Psoas muscle (tissue), 8 donors: ENCODE results near the gene MCM6. TPM values are rescaled to one million over a fixed set of nuclear protein-coding genes. Genes with fewer than 3 reads are reported as not detected.

Experiments
- ATAC-seq, 4 donors: fragments of 200-7000 bp; cut with Tn5 transposase; one replicate each; pipeline ENCODE4 v1.9.1; 2020; ENCODE audit warnings: moderate library complexity in 3 of 4, mild to moderate bottlenecking in 2 of 4
- DNase-seq, 2 donors: peaks; one replicate each; pipeline ENCODE4 v3.0.0-alpha.2; 2020
- H3K27ac ChIP-seq: fragments of 200-600 bp; one replicate; pipeline ENCODE4 v1.8.0; 2022
- H3K27me3 ChIP-seq, 3 donors: fragments of 200-600 bp in 1 of 3; one replicate each; pipeline versions ENCODE4 v1.6.1 to v1.8.0; 2013 to 2022; ENCODE audit warnings: low read length in 2 of 3, mild to moderate bottlenecking in 2 of 3, moderate library complexity in 1 of 3; ENCODE audit not compliant: insufficient read depth in 3 of 3
- H3K36me3 ChIP-seq, 2 donors: fragments of 200-600 bp in 1 of 2; one replicate each; pipeline versions ENCODE4 v1.6.1 to v1.8.0; 2013 to 2022; ENCODE audit warnings: low read depth in 1 of 2, mild to moderate bottlenecking in 1 of 2, moderate library complexity in 1 of 2; ENCODE audit not compliant: insufficient read depth in 1 of 2
- H3K4me1 ChIP-seq: fragments of 200-600 bp; one replicate; pipeline ENCODE4 v1.8.0; 2022
- H3K4me3 ChIP-seq: fragments of 200-600 bp; one replicate; pipeline ENCODE4 v1.8.0; 2022; ENCODE audit warnings: mild to moderate bottlenecking
- H3K9me3 ChIP-seq: fragments of 200-600 bp; one replicate; pipeline ENCODE4 v1.8.0; 2022
- WGBS, 3 donors: extraction: QIAGEN DNeasy Blood & Tissue Kit; methylation state at CpG; one replicate each; pipeline versions ENCODE4 v1.1.6 to v1.1.7; 2013; 5-methylcytosine and 5-hydroxymethylcytosine counted together
- intact Hi-C, 2 donors: fragments of 100-400 bp; cut with DNase I; formaldehyde crosslinking; loops; one replicate each; pipeline versions ENCODE4 v1.11.0 to v1.14.2; 2022
- polyA plus RNA-seq, 3 donors: library from polyadenylated mRNA; stranded (reverse); fragments of 200-250 nt; gene quantifications; one replicate each; pipeline ENCODE4 v1.2.3, GENCODE V29; 2013
- total RNA-seq, 4 donors: library from RNA; stranded (reverse); fragmentation: NEBNext Ultra II Directional in 2 of 4; extraction: Animal tissue kit (Norgen Biotek cat#: 25700) in 2 of 4; gene quantifications; one replicate each; pipeline versions ENCODE4 v1.2.1 to v1.2.4, GENCODE V29; 2021 to 2023
- TF ChIP-seq, protein P1 (sequence below): fragments of 200-600 bp; IDR thresholded peaks from one replicate; pipeline ENCODE4 v1.8.0; 2022; ENCODE audit warnings: antibody characterized with exemption
- donor health status: healthy with polysubstance abuse.
- donor health status: DM: no; HTN: no; CAD: no; lungs with moderate emphysema.
- donor health status: Bipolar disorder and iron deficiency.
- donor health status: healthy.
- donor health status: DM: yes; HTN: yes; CAD: no.
- donor health status: DM: no; HTN: no; CAD: no.
- donor health status: DM: no; HTN: no; CAD: no.
- donor health status: DM: yes; HTN: yes; CAD: no.

Gene MCM6
- total and polyA plus RNA-seq, 7 donors = 3.3 to 9.4 (median 6.0) TPM

DNA sequence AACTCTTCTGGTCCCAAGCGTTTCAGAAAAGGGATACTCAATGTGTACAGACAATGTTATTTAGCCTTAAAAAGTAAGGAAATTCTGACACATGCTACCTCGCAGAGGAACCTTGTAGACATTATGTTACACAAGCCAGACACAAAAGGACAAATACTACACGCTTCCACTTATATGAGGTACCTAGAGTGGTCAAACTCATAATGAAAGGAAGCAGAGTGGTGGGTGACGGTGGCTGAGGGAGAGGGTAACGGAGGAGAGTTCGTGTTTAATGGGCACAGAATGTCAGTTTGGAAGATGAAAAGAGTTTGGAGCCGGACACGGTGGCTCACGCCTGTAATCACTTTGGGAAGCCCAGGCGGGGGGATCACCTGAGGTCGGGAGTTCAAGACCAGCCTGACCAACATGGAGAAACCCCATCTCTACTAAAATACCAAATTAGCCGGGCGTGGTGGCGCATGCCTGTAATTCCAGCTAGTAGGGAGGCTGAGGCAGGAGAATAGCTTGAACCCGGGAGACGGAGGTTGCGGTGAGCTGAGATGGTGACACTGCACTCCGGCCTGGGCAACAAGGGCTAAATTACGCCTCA, 1.4 kb downstream of the MCM6 start:
- Histone ChIP-seq H3K4me1 (no peaks in the 10 kb centered on the region), H3K27me3 (no peaks in the 10 kb centered on the region), H3K36me3 (peaks cover 0 to 27% of the 10 kb centered on the region in 2 donors), H3K4me3 (peak overlapping the region; percentile 90), H3K9me3 (no peaks in the 10 kb centered on the region), H3K27ac (no peak overlapping the region)
- intact Hi-C loops = no loop called here
- no peak for ATAC-seq
- TF ChIP-seq, protein P1, sequence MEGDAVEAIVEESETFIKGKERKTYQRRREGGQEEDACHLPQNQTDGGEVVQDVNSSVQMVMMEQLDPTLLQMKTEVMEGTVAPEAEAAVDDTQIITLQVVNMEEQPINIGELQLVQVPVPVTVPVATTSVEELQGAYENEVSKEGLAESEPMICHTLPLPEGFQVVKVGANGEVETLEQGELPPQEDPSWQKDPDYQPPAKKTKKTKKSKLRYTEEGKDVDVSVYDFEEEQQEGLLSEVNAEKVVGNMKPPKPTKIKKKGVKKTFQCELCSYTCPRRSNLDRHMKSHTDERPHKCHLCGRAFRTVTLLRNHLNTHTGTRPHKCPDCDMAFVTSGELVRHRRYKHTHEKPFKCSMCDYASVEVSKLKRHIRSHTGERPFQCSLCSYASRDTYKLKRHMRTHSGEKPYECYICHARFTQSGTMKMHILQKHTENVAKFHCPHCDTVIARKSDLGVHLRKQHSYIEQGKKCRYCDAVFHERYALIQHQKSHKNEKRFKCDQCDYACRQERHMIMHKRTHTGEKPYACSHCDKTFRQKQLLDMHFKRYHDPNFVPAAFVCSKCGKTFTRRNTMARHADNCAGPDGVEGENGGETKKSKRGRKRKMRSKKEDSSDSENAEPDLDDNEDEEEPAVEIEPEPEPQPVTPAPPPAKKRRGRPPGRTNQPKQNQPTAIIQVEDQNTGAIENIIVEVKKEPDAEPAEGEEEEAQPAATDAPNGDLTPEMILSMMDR = no peak
- 80 to 87% (median 82%) methylated on average over 19 of the region's 19 CpGs for WGBS, 3 donors
- DNase-seq = no peak

- intact Hi-C loops = no loop called here
- WGBS, 3 donors = 95 to 100% (median 100%) methylated on average over 1 of the region's 1 CpG
- H3K4me1 ChIP-seq = no peaks in the 10 kb centered on the region
Measured at GRCh38 chr2:135870571-135870970, 5.7 kb downstream of the MCM6 start.

GRCh38 chr2:135863233-135863632, 13.0 kb downstream of the MCM6 start:
- H3K36me3 ChIP-seq = peaks cover 10 to 95% of the 10 kb centered on the region in 2 donors

More at GRCh38 chr2:135870571-135870970, 5.7 kb downstream of the MCM6 start:
- TF ChIP-seq, protein P1 = no peak
- Histone ChIP-seq H3K4me3 (no peak overlapping the region), H3K27me3 (no peaks in the 10 kb centered on the region), H3K36me3 (peaks cover 10 to 70% of the 10 kb centered on the region in 2 donors), H3K9me3 (no peaks in the 10 kb centered on the region), H3K27ac (no peak overlapping the region)
- no peak for DNase-seq
- no peak for ATAC-seq

DNA sequence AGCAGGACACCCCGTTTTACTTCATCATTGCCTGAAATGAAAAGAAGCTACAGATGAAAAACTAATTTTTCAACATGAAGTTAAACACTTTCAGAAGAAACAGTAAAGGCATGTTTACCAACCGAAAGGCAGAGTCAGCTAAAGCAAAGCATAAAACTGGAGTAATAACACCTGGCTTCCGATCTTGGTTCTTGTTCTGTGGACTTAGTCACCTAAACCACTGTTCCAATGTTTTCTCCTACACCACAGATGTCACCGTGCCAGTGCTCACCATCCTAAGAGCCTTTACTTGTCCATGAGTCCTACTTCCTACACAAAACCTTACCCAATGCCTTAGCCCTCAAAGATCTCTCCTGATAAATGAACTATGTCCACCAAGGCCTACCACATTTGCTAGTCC, 13.5 kb downstream of the MCM6 start:
- no peaks in the 10 kb centered on the region for H3K4me1 ChIP-seq
- H3K4me3 ChIP-seq = no peak overlapping the region
- DNase-seq (no peak), ATAC-seq (no peak)
- 90 to 91% (median 91%) methylated on average over 4 of the region's 4 CpGs for WGBS, 3 donors
- no peaks in the 10 kb centered on the region for H3K9me3 ChIP-seq
- intact Hi-C loops = no loop called here
- H3K27ac ChIP-seq = no peak overlapping the region
- peaks cover 8 to 95% of the 10 kb centered on the region in 2 donors for H3K36me3 ChIP-seq
- no peaks in the 10 kb centered on the region for H3K27me3 ChIP-seq
- TF ChIP-seq, protein P1 = no peak

More at GRCh38 chr2:135863233-135863632, 13.0 kb downstream of the MCM6 start:
- TF ChIP-seq, protein P1 = no peak
- H3K4me1 ChIP-seq = no peaks in the 10 kb centered on the region
- WGBS, 3 donors = 71 to 73% (median 72%) methylated on average over 6 of the region's 6 CpGs
- DNase-seq (no peak), ATAC-seq (no peak)
- H3K27me3 ChIP-seq = no peaks in the 10 kb centered on the region
- no peaks in the 10 kb centered on the region for H3K9me3 ChIP-seq
- intact Hi-C loops = no loop called here
- H3K4me3 ChIP-seq = no peak overlapping the region
- H3K27ac ChIP-seq = no peak overlapping the region

GRCh38 chr2:135853401-135853800, 22.8 kb downstream of the MCM6 start:
- TF ChIP-seq, protein P1 = no peak
- Histone ChIP-seq H3K27ac (no peak overlapping the region), H3K4me3 (no peak overlapping the region), H3K4me1 (no peaks in the 10 kb centered on the region), H3K27me3 (no peaks in the 10 kb centered on the region), H3K36me3 (peaks cover 0 to 71% of the 10 kb centered on the region in 2 donors), H3K9me3 (no peaks in the 10 kb centered on the region)
- no peak for DNase-seq
- no peak for ATAC-seq
- intact Hi-C loops = loop anchor here in 1 of 2 donors (10.0 kb wide), 1 partner anchor 79 kb away; no protein-coding TSS in a partner anchor
